ENCODE results near the gene TMIGD3. TPM values are rescaled to one million over a fixed set of nuclear protein-coding genes. Genes with fewer than 3 reads are reported as not detected.

The TMIGD3 gene
- total and polyA plus RNA-seq, 10 donors, result 1.6 to 33.4 (median 10.6) TPM

DNA sequence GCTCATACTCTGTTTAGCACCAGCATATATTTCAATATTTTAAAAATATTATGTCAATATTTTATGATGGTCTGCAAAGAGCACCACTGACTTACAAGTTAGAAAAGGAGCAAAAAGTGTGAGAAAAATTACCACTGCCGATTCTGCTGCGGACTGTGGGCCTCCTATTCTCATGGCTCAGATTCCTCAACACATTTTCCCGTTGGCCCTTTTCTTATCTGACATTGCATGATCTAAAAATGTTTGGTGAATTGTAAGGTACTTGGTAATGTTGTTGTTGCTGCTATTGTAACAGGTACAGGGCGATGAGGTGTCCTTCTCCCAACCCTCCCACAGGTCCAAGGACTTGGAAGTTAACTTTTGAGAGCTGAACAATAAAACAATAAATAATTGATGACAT, 28.9 kb downstream of the TMIGD3 start:
- Histone ChIP-seq H3K27me3 (replicated peaks in 1 of 7) (no peaks in the 10 kb centered on the region), H3K27ac (peak overlapping the region; percentile 76 to 94 (median 90)), H3K9me3 (no peaks in the 10 kb centered on the region), H3K36me3 (peaks cover 0 to 32% (median 8%) of the 10 kb centered on the region in 6 donors), H3K4me1 (peaks cover 23 to 99% (median 73%) of the 10 kb centered on the region in 6 donors), H3K4me3 (peak overlapping the region in 7 of 8 donors; percentile 21 to 67 (median 32))
- DNase-seq, result no peak
- intact Hi-C loops (cut with DNase I; ENCODE audit: low total_unique reads), result no loop called here
- TF ChIP-seq, protein P1, sequence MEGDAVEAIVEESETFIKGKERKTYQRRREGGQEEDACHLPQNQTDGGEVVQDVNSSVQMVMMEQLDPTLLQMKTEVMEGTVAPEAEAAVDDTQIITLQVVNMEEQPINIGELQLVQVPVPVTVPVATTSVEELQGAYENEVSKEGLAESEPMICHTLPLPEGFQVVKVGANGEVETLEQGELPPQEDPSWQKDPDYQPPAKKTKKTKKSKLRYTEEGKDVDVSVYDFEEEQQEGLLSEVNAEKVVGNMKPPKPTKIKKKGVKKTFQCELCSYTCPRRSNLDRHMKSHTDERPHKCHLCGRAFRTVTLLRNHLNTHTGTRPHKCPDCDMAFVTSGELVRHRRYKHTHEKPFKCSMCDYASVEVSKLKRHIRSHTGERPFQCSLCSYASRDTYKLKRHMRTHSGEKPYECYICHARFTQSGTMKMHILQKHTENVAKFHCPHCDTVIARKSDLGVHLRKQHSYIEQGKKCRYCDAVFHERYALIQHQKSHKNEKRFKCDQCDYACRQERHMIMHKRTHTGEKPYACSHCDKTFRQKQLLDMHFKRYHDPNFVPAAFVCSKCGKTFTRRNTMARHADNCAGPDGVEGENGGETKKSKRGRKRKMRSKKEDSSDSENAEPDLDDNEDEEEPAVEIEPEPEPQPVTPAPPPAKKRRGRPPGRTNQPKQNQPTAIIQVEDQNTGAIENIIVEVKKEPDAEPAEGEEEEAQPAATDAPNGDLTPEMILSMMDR (IDR thresholded peaks at IDR 0.05 in 8 of 11, conservative IDR thresholded peaks at IDR 0.05 in 3 of 11), result no peak
- TF ChIP-seq POLR2A (IDR thresholded peaks at IDR 0.05) (no peak), POLR2AphosphoS5 (IDR thresholded peaks at IDR 0.05) (no peak)
- 40 to 57% (median 49%) methylated on average over 4 of the region's 4 CpGs for WGBS, 5 donors

DNA sequence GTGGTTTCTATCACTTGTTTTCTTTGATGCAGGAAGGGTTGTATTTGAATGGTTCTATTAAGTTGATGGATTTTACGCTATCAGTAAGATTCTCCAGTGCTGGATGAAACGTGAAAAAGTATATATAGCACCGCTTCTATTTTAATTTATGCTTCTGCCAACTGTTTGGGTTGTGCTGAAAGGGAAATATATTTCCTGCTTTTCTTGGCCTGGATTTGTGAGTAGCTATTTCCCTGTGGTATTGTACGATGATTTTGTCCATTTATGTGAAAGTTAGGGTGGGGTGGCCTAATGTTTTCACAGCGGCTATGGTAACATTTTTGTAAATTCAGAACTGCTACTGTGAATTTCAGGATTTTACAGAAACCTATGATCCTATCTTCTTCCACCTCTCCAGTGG, 29.3 kb downstream of the TMIGD3 start:
- Histone ChIP-seq H3K27me3 (replicated peaks in 1 of 7) (no peaks in the 10 kb centered on the region), H3K4me1 (peaks cover 23 to 96% (median 73%) of the 10 kb centered on the region in 6 donors), H3K27ac (peak overlapping the region; percentile 76 to 94 (median 90)), H3K9me3 (no peaks in the 10 kb centered on the region), H3K36me3 (peaks cover 0 to 37% (median 8%) of the 10 kb centered on the region in 6 donors), H3K4me3 (peak overlapping the region in 7 of 8 donors; percentile 21 to 67 (median 32))
- 19 to 43% (median 24%) methylated on average over 5 of the region's 5 CpGs for WGBS, 5 donors
- TF ChIP-seq POLR2A (IDR thresholded peaks at IDR 0.05), result no peak
- TF ChIP-seq POLR2AphosphoS5 (IDR thresholded peaks at IDR 0.05), result no peak
- TF ChIP-seq, protein P1 (IDR thresholded peaks at IDR 0.05 in 8 of 11, conservative IDR thresholded peaks at IDR 0.05 in 3 of 11), result no peak
- intact Hi-C loops (cut with DNase I; ENCODE audit: low total_unique reads), result no loop called here
- no peak for DNase-seq

DNA sequence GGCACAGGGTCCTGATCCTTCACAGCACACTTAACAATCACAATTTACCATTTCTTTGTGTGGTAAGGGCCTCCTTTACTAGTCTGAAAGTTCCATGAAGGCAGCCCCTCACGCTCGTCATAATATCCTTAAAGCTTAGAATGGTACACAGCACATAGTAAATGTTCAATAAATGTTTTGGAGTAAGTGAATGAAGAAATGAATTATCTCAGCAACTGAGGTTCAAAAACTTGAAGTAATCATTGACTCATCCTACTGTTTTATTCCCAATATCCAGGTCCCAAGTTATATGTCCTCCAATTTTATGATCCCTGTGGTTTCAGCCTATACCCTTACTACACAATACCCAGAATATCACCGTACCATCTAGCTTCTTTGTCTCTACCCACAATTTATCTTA, 31.9 kb downstream of the TMIGD3 start:
- intact Hi-C loops (cut with DNase I; ENCODE audit: low total_unique reads), result no loop called here
- Histone ChIP-seq H3K36me3 (peaks cover 0 to 41% (median 13%) of the 10 kb centered on the region in 6 donors), H3K4me1 (peaks cover 15 to 70% (median 52%) of the 10 kb centered on the region in 6 donors), H3K27me3 (replicated peaks in 1 of 7) (no peaks in the 10 kb centered on the region), H3K9me3 (no peaks in the 10 kb centered on the region), H3K4me3 (peak overlapping the region in 1 of 8 donors; percentile 39), H3K27ac (peak overlapping the region; percentile 75 to 94 (median 90))
- WGBS, 5 donors, result 84 to 95% (median 89%) methylated on average over 3 of the region's 3 CpGs
- no peak for DNase-seq
- TF ChIP-seq, protein P1 (IDR thresholded peaks at IDR 0.05 in 8 of 11, conservative IDR thresholded peaks at IDR 0.05 in 3 of 11), result no peak
- TF ChIP-seq POLR2AphosphoS5 (IDR thresholded peaks at IDR 0.05), result no peak
- no peak for TF ChIP-seq POLR2A (IDR thresholded peaks at IDR 0.05)

DNA sequence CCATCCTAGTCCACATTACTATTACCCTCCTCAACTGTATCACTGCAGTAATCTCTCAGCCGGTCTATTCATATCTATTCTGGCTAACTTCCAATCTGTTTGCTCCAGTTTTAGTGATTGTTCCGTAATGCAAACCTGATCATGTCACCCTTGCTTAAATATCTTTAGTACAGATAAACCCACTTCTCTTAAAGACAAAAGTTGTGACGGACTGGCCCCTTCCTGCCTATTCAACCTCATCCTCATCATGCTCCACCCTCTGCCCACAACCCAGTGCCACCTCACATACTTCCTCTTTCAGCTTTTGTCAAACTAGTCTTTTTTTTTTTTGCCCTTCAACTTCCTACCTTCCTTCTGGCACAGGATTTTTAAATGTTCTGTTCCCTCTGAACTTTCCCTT, 32.4 kb downstream of the TMIGD3 start:
- Histone ChIP-seq H3K4me1 (peaks cover 15 to 65% (median 47%) of the 10 kb centered on the region in 6 donors), H3K36me3 (peaks cover 0 to 39% (median 13%) of the 10 kb centered on the region in 6 donors), H3K9me3 (no peaks in the 10 kb centered on the region), H3K27me3 (replicated peaks in 1 of 7) (no peaks in the 10 kb centered on the region), H3K27ac (peak overlapping the region; percentile 75 to 94 (median 90)), H3K4me3 (peak overlapping the region in 2 of 8 donors; percentile 2 to 46)
- DNase-seq, result peak; percentile 90
- TF ChIP-seq, protein P1 (IDR thresholded peaks at IDR 0.05 in 8 of 11, conservative IDR thresholded peaks at IDR 0.05 in 3 of 11), result peak in 1 of 11 experiments; percentile 16
- peak in 1 of 3 donors; percentile 88 for TF ChIP-seq POLR2AphosphoS5 (IDR thresholded peaks at IDR 0.05)
- TF ChIP-seq POLR2A (IDR thresholded peaks at IDR 0.05), result peak in 1 of 3 donors; percentile 43
- intact Hi-C loops (cut with DNase I; ENCODE audit: low total_unique reads), result no loop called here
- 10 to 21% (median 18%) methylated on average over 3 of the region's 3 CpGs for WGBS, 5 donors
